Mucosa of rectum (tissue), 2 donors: ENCODE results near the gene SETD1A.
"Not testable (repeated sequence)": the region's sequence is repeated elsewhere in the genome, so short reads cannot be mapped to it uniquely, and the experiment has no call there.

Experiments
- H3K27ac ChIP-seq, 2 donors: one replicate each; pipeline ENCODE4 v1.7.0; 2013; ENCODE audit warnings: inconsistent platforms in 2 of 2, low read depth in 2 of 2, low read length in 2 of 2
- H3K27me3 ChIP-seq, 2 donors: one replicate each; pipeline ENCODE4 v1.7.0; 2013; ENCODE audit warnings: low read length in 2 of 2; ENCODE audit not compliant: control insufficient read depth in 2 of 2, insufficient read depth in 2 of 2
- H3K36me3 ChIP-seq, 2 donors: one replicate each; pipeline ENCODE4 v1.7.0; 2013; ENCODE audit warnings: low read length in 2 of 2; ENCODE audit not compliant: control insufficient read depth in 2 of 2, insufficient read depth in 2 of 2
- H3K4me1 ChIP-seq, 2 donors: one replicate each; pipeline ENCODE4 v1.7.0; 2013; ENCODE audit warnings: low read length in 2 of 2, mild to moderate bottlenecking in 1 of 2; ENCODE audit not compliant: control insufficient read depth in 2 of 2, insufficient read depth in 2 of 2
- H3K4me3 ChIP-seq, 2 donors: one replicate each; pipeline ENCODE4 v1.7.0; 2013; ENCODE audit warnings: low read length in 2 of 2
- H3K9ac ChIP-seq, 2 donors: one replicate each; pipeline ENCODE4 v1.7.0; 2013; ENCODE audit warnings: low read length in 2 of 2, low read depth in 1 of 2, mild to moderate bottlenecking in 1 of 2
- H3K9me3 ChIP-seq, 2 donors: one replicate each; pipeline ENCODE4 v1.7.0; 2013; ENCODE audit warnings: low read length in 2 of 2; ENCODE audit not compliant: control insufficient read depth in 2 of 2
- donor health status: healthy.
- donor health status: Normal muscosa, but diverticular disease.

The SETD1A gene

GRCh38 chr16:31013292-31013691 lies 55.7 kb downstream of the SETD1A start:
- H3K27me3 ChIP-seq = peaks cover 22 to 26% of the 10 kb centered on the region in 2 donors

GRCh38 chr16:31016018-31016417 lies 58.5 kb downstream of the SETD1A start:
- Histone ChIP-seq H3K4me1 (no peaks in the 10 kb centered on the region), H3K27ac (no peak overlapping the region), H3K4me3 (no peak overlapping the region), H3K36me3 (no peaks in the 10 kb centered on the region), H3K9ac (no peak overlapping the region), H3K9me3 (no peaks in the 10 kb centered on the region), H3K27me3 (peaks cover 10% of the 10 kb centered on the region in 2 donors)

More at GRCh38 chr16:31013292-31013691, 55.7 kb downstream of the SETD1A start:
- not testable (repeated sequence) for H3K4me1 ChIP-seq, H3K9ac ChIP-seq, H3K9me3 ChIP-seq, H3K4me3 ChIP-seq, H3K36me3 ChIP-seq, H3K27ac ChIP-seq

GRCh38 chr16:31017756-31018155 lies 60.2 kb downstream of the SETD1A start:
- not testable (repeated sequence) for H3K27me3 ChIP-seq, H3K9me3 ChIP-seq

GRCh38 chr16:31020536-31020935 lies 63.0 kb downstream of the SETD1A start:
- no peak overlapping the region for H3K27ac ChIP-seq
- no peaks in the 10 kb centered on the region for H3K4me1 ChIP-seq
- no peaks in the 10 kb centered on the region for H3K9me3 ChIP-seq
- no peak overlapping the region for H3K9ac ChIP-seq
- H3K4me3 ChIP-seq = no peak overlapping the region
- H3K27me3 ChIP-seq = no peaks in the 10 kb centered on the region
- no peaks in the 10 kb centered on the region for H3K36me3 ChIP-seq

More at GRCh38 chr16:31017756-31018155, 60.2 kb downstream of the SETD1A start:
- not testable (repeated sequence) for H3K4me3 ChIP-seq, H3K4me1 ChIP-seq, H3K36me3 ChIP-seq, H3K27ac ChIP-seq, H3K9ac ChIP-seq

DNA sequence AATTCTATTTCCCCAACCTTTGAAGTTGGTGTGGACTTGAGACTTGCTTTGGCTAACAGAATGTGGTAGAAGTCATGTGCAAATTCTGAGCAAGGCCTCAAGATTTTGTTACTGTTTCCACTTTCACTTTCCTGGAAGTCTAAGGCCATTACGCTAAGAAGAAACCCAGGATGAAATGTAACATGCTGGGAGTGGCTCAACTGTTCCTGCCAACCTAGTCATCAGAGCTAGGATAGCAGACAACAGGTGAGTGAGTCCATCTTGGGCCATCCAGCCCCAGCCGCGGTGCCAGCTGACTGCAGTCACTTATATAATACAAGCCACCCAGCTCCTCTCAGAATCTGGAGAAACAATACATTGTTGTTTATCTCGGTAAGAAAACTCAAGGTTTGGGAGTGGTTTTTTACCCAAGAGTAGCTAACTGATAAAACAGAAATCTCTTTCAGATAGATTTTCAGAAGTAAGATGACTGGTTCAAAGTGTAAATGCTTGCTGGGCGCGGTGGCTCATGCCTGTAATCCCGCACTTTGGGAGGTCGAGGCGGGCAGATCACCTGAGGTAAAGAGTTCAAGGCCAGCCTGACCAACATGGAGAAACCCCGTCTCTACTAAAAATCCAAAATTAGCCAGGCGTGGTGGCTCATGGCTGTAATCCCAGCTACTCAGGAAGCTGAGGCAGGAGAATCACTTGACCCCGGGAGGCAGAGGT lies 65.1 kb downstream of the SETD1A start:
- no peaks in the 10 kb centered on the region for H3K27me3 ChIP-seq
- H3K9me3 ChIP-seq = no peaks in the 10 kb centered on the region
- H3K4me1 ChIP-seq = no peaks in the 10 kb centered on the region
- no peak overlapping the region for H3K9ac ChIP-seq
- no peak overlapping the region for H3K4me3 ChIP-seq
- H3K36me3 ChIP-seq = no peaks in the 10 kb centered on the region
- no peak overlapping the region for H3K27ac ChIP-seq

- no peak overlapping the region for H3K27ac ChIP-seq
- H3K27me3 ChIP-seq = no peaks in the 10 kb centered on the region
- no peak overlapping the region for H3K4me3 ChIP-seq
- H3K4me1 ChIP-seq = no peaks in the 10 kb centered on the region
- H3K36me3 ChIP-seq = no peaks in the 10 kb centered on the region
- H3K9ac ChIP-seq = no peak overlapping the region
- H3K9me3 ChIP-seq = no peaks in the 10 kb centered on the region
Measured at GRCh38 chr16:31023252-31023602, 65.7 kb downstream of the SETD1A start.

GRCh38 chr16:31023627-31024226 lies 66.2 kb downstream of the SETD1A start:
- Histone ChIP-seq H3K9me3 (no peaks in the 10 kb centered on the region), H3K9ac (no peak overlapping the region), H3K36me3 (no peaks in the 10 kb centered on the region), H3K4me3 (no peak overlapping the region), H3K27me3 (no peaks in the 10 kb centered on the region), H3K4me1 (no peaks in the 10 kb centered on the region), H3K27ac (no peak overlapping the region)

DNA sequence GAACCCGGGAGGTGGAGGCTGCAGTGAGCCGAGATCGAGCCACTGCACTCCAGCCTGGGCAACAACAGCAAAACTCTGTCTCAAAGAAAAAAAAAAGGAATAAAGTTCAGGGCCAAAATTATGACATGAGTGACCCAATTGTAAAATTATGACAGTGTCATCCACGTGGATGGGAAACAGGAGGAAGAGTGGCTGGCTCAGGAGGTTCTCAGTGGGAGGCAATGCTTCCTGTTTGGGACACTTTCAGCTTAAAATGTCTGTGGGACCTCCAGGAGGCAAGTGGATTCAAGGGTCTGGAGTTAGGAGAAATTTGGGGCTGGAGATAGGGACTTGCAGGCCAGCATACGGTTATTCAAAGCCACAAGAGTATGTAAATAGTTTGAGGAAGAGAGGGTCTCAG lies 67.8 kb downstream of the SETD1A start:
- Histone ChIP-seq H3K4me3 (no peak overlapping the region), H3K4me1 (no peaks in the 10 kb centered on the region), H3K9me3 (no peaks in the 10 kb centered on the region), H3K27me3 (no peaks in the 10 kb centered on the region), H3K36me3 (no peaks in the 10 kb centered on the region), H3K9ac (no peak overlapping the region), H3K27ac (no peak overlapping the region)

DNA sequence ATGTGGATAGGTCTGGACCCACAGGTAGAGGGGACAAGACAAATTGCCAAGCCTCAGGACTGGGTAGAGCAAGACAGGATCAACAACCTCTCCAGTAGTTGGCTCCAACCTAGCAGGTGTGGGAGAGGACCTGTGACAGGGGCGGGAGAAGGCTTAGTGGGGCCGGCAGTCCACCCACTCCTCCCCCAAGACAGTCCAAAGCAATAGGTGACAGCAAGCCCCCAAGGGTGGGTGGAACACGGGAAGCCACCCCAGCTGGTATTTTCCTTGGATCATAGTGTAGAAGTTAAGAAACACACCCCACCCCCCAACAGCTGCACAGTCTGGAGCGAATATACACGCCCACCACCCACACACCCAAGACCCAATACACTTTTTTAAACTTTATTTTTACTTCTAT lies 71.7 kb downstream of the SETD1A start:
- Histone ChIP-seq H3K4me1 (peaks cover 8% of the 10 kb centered on the region in 2 donors), H3K27ac (no peak overlapping the region), H3K9ac (no peak overlapping the region), H3K36me3 (peaks cover 0 to under 1% of the 10 kb centered on the region in 2 donors), H3K27me3 (no peaks in the 10 kb centered on the region), H3K4me3 (no peak overlapping the region), H3K9me3 (no peaks in the 10 kb centered on the region)

DNA sequence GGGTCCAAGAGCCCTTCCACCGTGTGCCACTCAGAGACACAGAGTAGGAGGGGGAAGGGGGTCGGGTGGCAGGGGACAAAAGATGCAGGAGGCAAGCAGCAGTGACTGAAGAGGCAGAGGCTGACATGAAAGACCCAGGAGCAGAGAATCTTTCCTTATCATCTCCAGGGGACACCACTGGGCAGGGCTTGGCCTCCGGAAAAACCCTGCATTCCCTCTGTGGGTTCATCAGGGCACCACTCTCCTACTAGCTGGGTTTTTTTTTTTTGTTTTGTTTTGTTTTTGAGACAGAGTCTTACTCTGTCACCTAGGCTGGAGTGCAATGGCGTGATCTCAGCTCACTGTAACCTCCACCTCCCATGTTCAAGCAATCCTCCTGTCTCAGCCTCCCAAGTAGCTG lies 73.7 kb downstream of the SETD1A start:
- peaks cover 12 to 14% of the 10 kb centered on the region in 2 donors for H3K4me1 ChIP-seq
- no peaks in the 10 kb centered on the region for H3K27me3 ChIP-seq
- peaks cover 2 to 16% of the 10 kb centered on the region in 2 donors for H3K36me3 ChIP-seq
- H3K27ac ChIP-seq = no peak overlapping the region
- H3K9me3 ChIP-seq = no peaks in the 10 kb centered on the region
- no peak overlapping the region for H3K4me3 ChIP-seq
- H3K9ac ChIP-seq = no peak overlapping the region
